Astrocyte of the cerebellum (primary cell): ENCODE results near the gene TMEM92.

Experiments
- DNase-seq: peaks from one replicate; pipeline ENCODE4 v3.0.0-alpha.2; 2011; ENCODE audit warnings: low read depth
- H3K4me3 ChIP-seq: 2 replicates; pipeline ENCODE4 v1.5.1; 2011; ENCODE audit warnings: mild to moderate bottlenecking, low read depth, low read length, moderate library complexity
- in situ Hi-C: cut with HindIII; loops from 2 replicates; pipeline ENCODE4 v1.10.0; 2017; ENCODE audit warnings: low sequenced_read_pairs
- TF ChIP-seq, protein P1 (sequence below): IDR thresholded peaks from 2 replicates; pipeline ENCODE4 v1.5.1; 2012; ENCODE audit warnings: low read length, low read depth, moderate library complexity, mild to moderate bottlenecking; ENCODE audit errors: missing control alignments

TMEM92 gene

DNA sequence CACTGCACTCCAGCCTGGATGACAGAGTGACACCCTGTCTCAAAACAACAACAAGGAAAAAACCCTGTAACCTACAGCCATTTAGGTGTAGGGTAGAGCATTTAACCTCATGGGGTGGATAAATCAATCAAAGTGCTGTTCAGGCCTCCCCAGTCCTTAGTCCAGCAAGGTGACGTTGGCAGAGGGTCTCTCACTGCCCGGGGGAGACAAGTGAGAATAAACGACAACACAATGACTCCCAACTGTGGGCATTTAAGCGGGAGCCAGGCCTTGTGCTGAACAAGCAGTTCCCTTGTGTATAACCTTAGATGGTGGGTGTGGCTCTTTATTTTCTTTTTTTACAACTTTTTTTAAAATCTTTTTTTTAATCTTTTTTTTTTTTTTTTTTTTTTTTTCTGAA, 29.3 kb downstream of the TMEM92 start:
- no peak for DNase-seq
- H3K4me3 ChIP-seq = no peak overlapping the region
- in situ Hi-C loops = no loop called here
- TF ChIP-seq, protein P1, sequence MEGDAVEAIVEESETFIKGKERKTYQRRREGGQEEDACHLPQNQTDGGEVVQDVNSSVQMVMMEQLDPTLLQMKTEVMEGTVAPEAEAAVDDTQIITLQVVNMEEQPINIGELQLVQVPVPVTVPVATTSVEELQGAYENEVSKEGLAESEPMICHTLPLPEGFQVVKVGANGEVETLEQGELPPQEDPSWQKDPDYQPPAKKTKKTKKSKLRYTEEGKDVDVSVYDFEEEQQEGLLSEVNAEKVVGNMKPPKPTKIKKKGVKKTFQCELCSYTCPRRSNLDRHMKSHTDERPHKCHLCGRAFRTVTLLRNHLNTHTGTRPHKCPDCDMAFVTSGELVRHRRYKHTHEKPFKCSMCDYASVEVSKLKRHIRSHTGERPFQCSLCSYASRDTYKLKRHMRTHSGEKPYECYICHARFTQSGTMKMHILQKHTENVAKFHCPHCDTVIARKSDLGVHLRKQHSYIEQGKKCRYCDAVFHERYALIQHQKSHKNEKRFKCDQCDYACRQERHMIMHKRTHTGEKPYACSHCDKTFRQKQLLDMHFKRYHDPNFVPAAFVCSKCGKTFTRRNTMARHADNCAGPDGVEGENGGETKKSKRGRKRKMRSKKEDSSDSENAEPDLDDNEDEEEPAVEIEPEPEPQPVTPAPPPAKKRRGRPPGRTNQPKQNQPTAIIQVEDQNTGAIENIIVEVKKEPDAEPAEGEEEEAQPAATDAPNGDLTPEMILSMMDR = no peak

DNA sequence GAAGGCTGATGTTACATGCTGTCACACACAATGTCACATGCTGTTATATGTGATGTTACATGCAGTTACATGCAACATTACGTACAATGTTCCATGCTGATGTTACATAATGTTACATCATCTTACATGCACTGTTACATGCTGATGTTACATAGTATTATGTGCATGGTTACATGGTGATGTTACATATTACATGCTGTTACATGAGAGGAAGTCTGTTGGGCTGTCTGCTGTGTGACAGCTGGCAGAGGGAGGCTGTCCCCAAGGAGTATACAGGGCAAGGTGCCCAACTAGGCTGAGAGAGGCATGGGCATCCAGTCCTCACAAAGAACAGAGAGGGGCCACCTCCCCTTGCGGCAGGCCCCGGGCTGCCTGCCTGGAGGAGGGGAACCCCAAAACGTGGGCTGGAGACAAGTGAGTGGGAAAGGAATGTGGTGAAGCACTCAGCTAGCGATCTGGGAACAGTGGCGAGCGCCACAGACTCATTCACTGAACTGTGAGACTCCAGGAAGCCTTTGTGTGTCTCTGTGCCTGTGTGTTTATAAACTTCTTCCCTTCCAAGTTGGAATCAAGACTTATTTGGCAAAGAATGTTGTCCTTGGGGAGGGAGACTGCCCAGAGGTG, 30.6 kb downstream of the TMEM92 start:
- TF ChIP-seq, protein P1 = no peak
- no peak overlapping the region for H3K4me3 ChIP-seq
- in situ Hi-C loops = no loop called here
- DNase-seq = no peak

DNA sequence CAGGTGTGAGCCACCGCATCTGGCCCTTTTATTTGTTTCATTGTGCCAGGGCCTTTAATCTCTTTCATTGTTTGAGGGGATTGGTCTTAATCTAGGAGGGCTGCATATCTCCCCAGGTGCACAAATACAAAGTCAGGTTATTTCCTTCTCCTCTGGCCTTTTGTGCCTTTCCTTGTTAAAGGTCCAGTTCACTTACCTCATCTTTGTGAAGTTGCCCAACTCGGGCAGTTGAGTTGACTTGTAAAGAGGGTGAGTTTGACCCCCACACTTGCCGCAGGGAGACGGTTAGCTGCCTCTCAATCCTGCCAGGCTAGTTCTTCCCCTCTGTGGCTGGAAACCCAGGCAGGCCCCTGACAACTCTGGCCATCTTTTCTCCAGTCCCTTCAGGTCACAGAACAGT, 33.4 kb downstream of the TMEM92 start:
- no peak overlapping the region for H3K4me3 ChIP-seq

DNA sequence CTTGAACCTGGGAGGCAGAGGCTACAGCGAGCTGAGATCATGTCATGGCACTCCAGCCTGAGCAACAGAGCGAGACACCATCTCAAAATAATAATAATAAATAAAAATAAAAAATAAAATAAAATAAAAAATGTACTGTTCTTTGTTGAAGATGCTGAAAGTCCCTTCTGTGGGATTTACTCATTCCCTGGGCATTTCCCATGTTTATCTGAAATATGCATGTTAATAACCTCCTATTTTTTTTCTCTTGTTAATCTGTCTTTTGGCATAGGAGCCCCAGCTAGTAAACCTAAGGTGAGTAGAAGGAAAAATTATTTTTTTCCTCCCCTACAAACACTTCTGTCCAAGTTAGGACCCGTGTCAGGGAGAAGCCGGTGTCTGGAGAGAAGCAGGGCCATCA, 34.4 kb downstream of the TMEM92 start:
- in situ Hi-C loops = no loop called here
- DNase-seq = no peak
- H3K4me3 ChIP-seq = no peak overlapping the region
- TF ChIP-seq, protein P1 = no peak

More for the DNA sequence above, 33.4 kb downstream of the TMEM92 start:
- no peak for DNase-seq
- in situ Hi-C loops = no loop called here
- TF ChIP-seq, protein P1 = no peak

DNA sequence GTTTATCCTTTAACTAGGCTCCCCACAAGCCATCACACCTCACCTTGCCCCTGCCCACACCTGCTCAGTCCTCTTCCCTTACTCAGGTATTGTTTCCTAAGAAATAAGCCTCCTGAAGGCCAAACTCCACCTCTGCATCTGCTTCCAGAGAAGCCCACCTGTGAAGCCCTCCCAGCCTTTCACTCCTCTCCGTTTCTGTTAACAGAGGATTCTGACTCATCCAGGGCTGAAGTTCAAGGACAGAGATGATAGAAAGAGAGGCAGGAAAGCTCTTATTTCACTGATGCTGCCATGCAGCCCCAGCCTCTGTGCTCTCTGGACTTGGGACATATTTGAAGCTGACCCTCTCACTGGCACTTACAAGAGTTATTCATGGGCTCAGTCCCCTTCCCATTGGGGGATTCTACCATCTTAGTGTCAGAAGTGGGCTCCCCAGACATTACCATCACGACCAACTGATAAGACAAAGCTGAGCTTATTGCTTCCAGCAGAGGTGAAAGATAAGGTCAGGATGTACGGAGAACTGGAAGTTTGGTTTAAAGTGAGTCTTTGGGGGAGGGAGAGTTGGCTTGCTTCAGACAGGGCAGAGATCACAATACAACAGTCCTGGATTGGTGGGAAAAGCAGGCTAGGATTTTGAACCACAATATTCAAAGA, 36.3 kb downstream of the TMEM92 start:
- TF ChIP-seq, protein P1 = no peak
- in situ Hi-C loops = no loop called here
- no peak for DNase-seq
- H3K4me3 ChIP-seq = no peak overlapping the region

DNA sequence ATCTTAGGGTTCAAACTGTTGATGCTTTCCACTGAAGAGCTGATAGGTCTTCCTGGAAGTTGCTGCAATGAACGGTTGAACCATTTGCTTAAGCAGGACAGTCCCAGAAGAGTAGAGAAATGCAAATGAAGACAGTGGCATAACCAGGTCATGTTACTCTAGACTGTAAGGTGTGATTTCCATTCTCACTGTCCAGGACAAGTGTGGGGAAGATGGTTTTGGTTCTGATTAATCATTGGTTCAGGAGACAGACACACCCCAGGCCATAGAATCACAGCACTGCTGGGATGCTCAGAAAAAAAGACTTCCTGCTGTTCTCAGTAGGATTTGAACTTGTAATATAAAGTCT, 36.8 kb downstream of the TMEM92 start:
- TF ChIP-seq, protein P1 = no peak
- in situ Hi-C loops = no loop called here
- no peak overlapping the region for H3K4me3 ChIP-seq
- DNase-seq = no peak

DNA sequence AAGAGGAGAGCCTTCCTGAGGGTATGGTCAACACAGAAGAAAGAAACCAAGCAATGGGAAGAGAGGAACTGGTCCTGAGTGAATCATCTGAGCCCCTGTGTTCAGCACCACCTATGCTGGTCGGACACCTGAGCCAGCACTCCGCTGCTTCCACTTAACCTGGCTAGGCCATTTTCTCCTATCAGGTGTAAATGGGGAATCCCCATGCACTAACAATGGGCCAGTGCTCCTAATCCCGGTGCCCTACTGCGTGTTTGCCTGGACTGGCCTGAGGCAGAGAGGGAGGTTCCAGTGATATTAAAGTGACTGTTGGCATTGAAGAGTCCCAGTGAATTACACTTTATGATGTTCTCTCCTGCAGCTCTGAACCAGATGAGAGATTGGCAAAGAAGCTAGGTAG, 37.2 kb downstream of the TMEM92 start:
- DNase-seq = no peak
- no peak overlapping the region for H3K4me3 ChIP-seq
- in situ Hi-C loops = no loop called here
- TF ChIP-seq, protein P1 = no peak
